RWPE1 (cell line): ENCODE results near the gene TRPC4AP.

Experiments used
- CTCF ChIA-PET: fragments of 350-600 bp; sonication (Branson Sonifier 250); formaldehyde crosslinking; extraction: SDS; loops from one replicate; lab custom pipeline; 2021; lab: Yijun Ruan, JAX
- POLR2A ChIA-PET: fragments of 400-600 bp; formaldehyde crosslinking; extraction: SDS; loops from one replicate; lab custom pipeline; 2020; ENCODE audit warnings: antibody characterized with exemption; ENCODE audit not compliant: low non-redundant PET; lab: Yijun Ruan, JAX
- DNase-seq: peaks from one replicate; pipeline ENCODE4 v3.0.0; 2012; ENCODE audit warnings: low spot score
- H3K27ac ChIP-seq: fragments of 450-650 bp; 2 replicates; pipeline ENCODE4 v1.5.1; 2017
- CTCF ChIP-seq: fragments of 450-650 bp; conservative IDR thresholded peaks from 2 replicates; pipeline ENCODE4 v1.5.1; 2017; ENCODE audit warnings: low read depth, mild to moderate bottlenecking

Gene TRPC4AP

GRCh38 chr20:35005463-35005961, 87.1 kb downstream of the TRPC4AP start:
- DNase-seq = no peak
- no peak for TF ChIP-seq CTCF
- H3K27ac ChIP-seq = peak overlapping the region; percentile 3; the same call in 1 of the 2 replicates
- ChIA-PET CTCF (interaction anchor here (0.5 to 0.6 kb wide), 3 partner anchors 37 to 298 kb away, joined by 3 to 6 read pairs (median 5); no protein-coding TSS in a partner anchor), POLR2A (no interaction called here)

GRCh38 chr20:35004749-35005462, 87.7 kb downstream of the TRPC4AP start:
- H3K27ac ChIP-seq = peak overlapping the region; percentile 3
- TF ChIP-seq CTCF = no peak
- POLR2A ChIA-PET = no interaction called here
- DNase-seq = no peak
- CTCF ChIA-PET = interaction anchor here (0.5 to 0.7 kb wide), 3 partner anchors 38 to 328 kb away, joined by 3 to 6 read pairs (median 3); partner anchors contain the start of gene PIGU

GRCh38 chr20:35004051-35004725, 88.4 kb downstream of the TRPC4AP start:
- POLR2A ChIA-PET = no interaction called here
- TF ChIP-seq CTCF = no peak
- CTCF ChIA-PET = interaction anchor here (0.5 to 0.7 kb wide), 2 partner anchors 327 to 593 kb away, joined by 3 read pairs; partner anchors contain the start of gene PIGU
- H3K27ac ChIP-seq = peak overlapping the region; percentile 3; the same call in 1 of the 2 replicates
- DNase-seq = no peak

- ChIA-PET POLR2A (no interaction called here), CTCF (interaction anchor here (0.5 kb wide), 1 partner anchor 594 kb away, joined by 3 read pairs; no protein-coding TSS in a partner anchor)
- no peak for TF ChIP-seq CTCF
- no peak for DNase-seq
- peak overlapping the region; percentile 3; the same call in 1 of the 2 replicates for H3K27ac ChIP-seq
Measured at GRCh38 chr20:35003211-35004031, 89.2 kb downstream of the TRPC4AP start.

GRCh38 chr20:35002426-35003210, 90.0 kb downstream of the TRPC4AP start:
- ChIA-PET CTCF (interaction anchor here (1.3 to 2.2 kb wide), 2 partner anchors 8 to 129 kb away, joined by 4 to 13 read pairs; no protein-coding TSS in a partner anchor), POLR2A (no interaction called here)
- TF ChIP-seq CTCF = no peak
- H3K27ac ChIP-seq = 0 out of 2 replicates have a peak overlapping the region, but pooled peaks have one; percentile 3
- DNase-seq = no peak
